Activated naive CD8-positive, alpha-beta T cell treated with anti-CD3 and anti-CD28 coated beads, Interleukin-2, amount 10 ng/mL, durations not matched to agents 7 days and 5 days (primary cell): ENCODE measurements around the gene TOMM7. TPM values are rescaled to one million over a fixed set of nuclear protein-coding genes. Genes with fewer than 3 reads are reported as not detected.
"Not testable (repeated sequence)": the region's sequence is repeated elsewhere in the genome, so short reads cannot be mapped to it uniquely, and the experiment has no call there.

Experiments used
- ATAC-seq: fragments of 150-1000 bp; cut with Tn5 transposase; one replicate; pipeline ENCODE4 v1.10.0; 2021; ENCODE audit warnings: low read depth, moderate library complexity
- POLR2A ChIA-PET: fragments of 350-600 bp; sonication (Branson Sonifier 250); formaldehyde crosslinking; loops from one replicate; lab custom pipeline; 2021; ENCODE audit warnings: antibody characterized with exemption; lab: Charles Lee
- DNase-seq: peaks from one replicate; pipeline ENCODE4 v3.0.0; 2021
- H3K27ac Mint-ChIP-seq: one replicate; pipeline ENCODE4 v1.8.0; 2022; ENCODE audit warnings: mild to moderate bottlenecking, mixed read lengths
- H3K27me3 Mint-ChIP-seq: one replicate; pipeline ENCODE4 v1.8.0; 2022; ENCODE audit warnings: mild to moderate bottlenecking, moderate library complexity, mixed read lengths
- H3K36me3 Mint-ChIP-seq: one replicate; pipeline ENCODE4 v1.8.0; 2021; ENCODE audit warnings: mild to moderate bottlenecking, mixed read lengths
- H3K4me1 Mint-ChIP-seq: one replicate; pipeline ENCODE4 v1.8.0; 2021; ENCODE audit warnings: mixed read lengths
- H3K4me3 Mint-ChIP-seq: one replicate; pipeline ENCODE4 v1.8.0; 2022; ENCODE audit warnings: mild to moderate bottlenecking, moderate library complexity, mixed read lengths
- H3K9me3 Mint-ChIP-seq: one replicate; pipeline ENCODE4 v1.8.0; 2021; ENCODE audit warnings: mixed read lengths
- total RNA-seq, 2 experiments: library from RNA; stranded (reverse); gene quantifications; one replicate each; pipeline ENCODE4 v1.2.3, GENCODE V29; 2021

TOMM7 gene
- total RNA-seq, 2 experiments from 2014 or later: 379 to 390 TPM

- POLR2A ChIA-PET: interaction anchor here (0.6 kb wide), 2 partner anchors 224 to 516 kb away, joined by 3 read pairs; partner anchors contain the start of gene MALSU1
- Mint-ChIP-seq H3K4me3 (no peak overlapping the region), H3K9me3 (no peaks in the 10 kb centered on the region), H3K36me3 (no peaks in the 10 kb centered on the region), H3K27me3 (peaks cover 12% of the 10 kb centered on the region), H3K27ac (no peak overlapping the region), H3K4me1 (peaks cover 3% of the 10 kb centered on the region)
- DNase-seq (peak; percentile 76), ATAC-seq (peak; percentile 78)
These were observed 39.9 kb downstream of the TOMM7 start for GRCh38 chr7:22782616-22783232.

- no peak overlapping the region for H3K4me3 Mint-ChIP-seq
- POLR2A ChIA-PET: no interaction called here
- no peak for ATAC-seq
- H3K27me3 Mint-ChIP-seq: peaks cover 22% of the 10 kb centered on the region
- no peak overlapping the region for H3K27ac Mint-ChIP-seq
- no peaks in the 10 kb centered on the region for H3K9me3 Mint-ChIP-seq
- peaks cover 3% of the 10 kb centered on the region for H3K4me1 Mint-ChIP-seq
- no peaks in the 10 kb centered on the region for H3K36me3 Mint-ChIP-seq
- no peak for DNase-seq
These were observed 41.4 kb downstream of the TOMM7 start for GRCh38 chr7:22781230-22781711.

GRCh38 chr7:22779730-22780323, 42.8 kb downstream of the TOMM7 start:
- H3K9me3 Mint-ChIP-seq, H3K27ac Mint-ChIP-seq, H3K36me3 Mint-ChIP-seq, H3K4me3 Mint-ChIP-seq, DNase-seq, POLR2A ChIA-PET, ATAC-seq, H3K4me1 Mint-ChIP-seq: not testable (repeated sequence)
- H3K27me3 Mint-ChIP-seq: peaks cover 26% of the 10 kb centered on the region

GRCh38 chr7:22776964-22777363, 45.7 kb downstream of the TOMM7 start:
- Mint-ChIP-seq H3K36me3 (no peaks in the 10 kb centered on the region), H3K4me3 (no peak overlapping the region), H3K9me3 (no peaks in the 10 kb centered on the region), H3K4me1 (no peaks in the 10 kb centered on the region), H3K27me3 (peaks cover 32% of the 10 kb centered on the region), H3K27ac (no peak overlapping the region)
- POLR2A ChIA-PET: no interaction called here
- DNase-seq: no peak
- ATAC-seq: no peak

GRCh38 chr7:22772885-22773284, 49.8 kb downstream of the TOMM7 start:
- Mint-ChIP-seq H3K27me3 (peaks cover 44% of the 10 kb centered on the region), H3K36me3 (peaks cover 2% of the 10 kb centered on the region)
- POLR2A ChIA-PET: no interaction called here

GRCh38 chr7:22771872-22772228, 50.8 kb downstream of the TOMM7 start:
- Mint-ChIP-seq H3K36me3 (peaks cover 2% of the 10 kb centered on the region), H3K4me1 (peaks cover 3% of the 10 kb centered on the region), H3K4me3 (no peak overlapping the region), H3K27ac (no peak overlapping the region), H3K27me3 (peaks cover 45% of the 10 kb centered on the region), H3K9me3 (no peaks in the 10 kb centered on the region)
- no peak for DNase-seq
- no peak for ATAC-seq
- POLR2A ChIA-PET: no interaction called here

More at GRCh38 chr7:22772885-22773284, 49.8 kb downstream of the TOMM7 start:
- DNase-seq (no peak), ATAC-seq (no peak)
- Mint-ChIP-seq H3K4me3 (no peak overlapping the region), H3K27ac (no peak overlapping the region), H3K9me3 (no peaks in the 10 kb centered on the region), H3K4me1 (peaks cover 3% of the 10 kb centered on the region)

GRCh38 chr7:22771194-22771871, 51.3 kb downstream of the TOMM7 start:
- peaks cover 3% of the 10 kb centered on the region for H3K4me1 Mint-ChIP-seq
- peaks cover 2% of the 10 kb centered on the region for H3K36me3 Mint-ChIP-seq
- ATAC-seq (no peak), DNase-seq (no peak)
- H3K4me3 Mint-ChIP-seq: no peak overlapping the region
- no peaks in the 10 kb centered on the region for H3K9me3 Mint-ChIP-seq
- peaks cover 46% of the 10 kb centered on the region for H3K27me3 Mint-ChIP-seq
- POLR2A ChIA-PET: no interaction called here
- H3K27ac Mint-ChIP-seq: no peak overlapping the region

GRCh38 chr7:22765609-22766008, 57.0 kb downstream of the TOMM7 start:
- no peak for DNase-seq
- H3K36me3 Mint-ChIP-seq: peaks cover 2% of the 10 kb centered on the region
- no peak overlapping the region for H3K27ac Mint-ChIP-seq
- H3K4me3 Mint-ChIP-seq: no peak overlapping the region
- ATAC-seq: no peak
- H3K9me3 Mint-ChIP-seq: no peaks in the 10 kb centered on the region
- H3K4me1 Mint-ChIP-seq: no peaks in the 10 kb centered on the region
- POLR2A ChIA-PET: no interaction called here
- peaks cover 64% of the 10 kb centered on the region for H3K27me3 Mint-ChIP-seq

Other genes starting within 250 kb of the TOMM7 start
- gene IL6, start 95.6 kb downstream of the TOMM7 start, total RNA-seq: under 1 TPM; 0.64 to 0.99 TPM
- gene HYCC1, start 191.3 kb upstream of the TOMM7 start, total RNA-seq: 10 to 100 TPM; 49.5 to 49.7 TPM